Nephron progenitor cell (in vitro differentiated cells): ENCODE data around the gene ZFAND2B.
A peak's percentile ranks its signal among the peaks of the same experiment; 100 is the strongest.

Experiments
- DNase-seq: peaks from one replicate; pipeline ENCODE4 v3.0.0; 2021
- H3K27ac Mint-ChIP-seq: 2 replicates; pipeline ENCODE4 v1.8.0; 2021; ENCODE audit warnings: mild to moderate bottlenecking, moderate library complexity, mixed read lengths
- H3K27me3 Mint-ChIP-seq: 2 replicates; pipeline ENCODE4 v1.8.0; 2021; ENCODE audit warnings: mild to moderate bottlenecking, low read depth, mixed read lengths; ENCODE audit not compliant: poor library complexity
- H3K36me3 Mint-ChIP-seq: 2 replicates; pipeline ENCODE4 v1.8.0; 2021; ENCODE audit warnings: low read depth, mixed read lengths
- H3K4me1 Mint-ChIP-seq: 2 replicates; pipeline ENCODE4 v1.8.0; 2021; ENCODE audit warnings: mixed read lengths
- H3K4me3 Mint-ChIP-seq: 2 replicates; pipeline ENCODE4 v1.8.0; 2021; ENCODE audit warnings: mild to moderate bottlenecking, moderate library complexity, mixed read lengths
- H3K9me3 Mint-ChIP-seq: 2 replicates; pipeline ENCODE4 v1.8.0; 2021; ENCODE audit warnings: mild to moderate bottlenecking, moderate library complexity, mixed read lengths
- CTCF ChIP-seq: fragments of 200-600 bp; sonication (generic); IDR thresholded peaks from 2 replicates; pipeline ENCODE4 v1.5.0; 2021; ENCODE audit warnings: antibody characterized with exemption

Gene ZFAND2B

DNA sequence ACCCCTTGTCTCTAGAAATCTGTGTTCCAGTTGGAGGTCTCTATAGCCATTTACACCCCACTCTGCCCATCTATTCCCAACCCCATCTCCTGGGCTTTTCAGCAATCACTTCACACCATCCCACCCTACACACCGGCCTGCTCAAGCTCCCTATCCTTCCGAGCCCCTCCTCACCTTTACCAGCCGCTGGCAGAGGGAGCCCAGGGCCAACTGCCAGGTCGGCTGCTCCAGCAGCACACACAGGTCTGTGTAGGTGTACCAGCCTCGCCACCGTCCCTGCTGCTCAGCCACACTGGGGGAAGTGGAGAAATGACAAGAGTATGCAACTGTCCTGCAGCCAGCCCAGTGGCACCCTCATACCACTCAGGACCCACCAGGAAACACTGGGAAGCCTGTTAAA, 33.4 kb upstream of the ZFAND2B start:
- Mint-ChIP-seq H3K9me3 (no peaks in the 10 kb centered on the region), H3K36me3 (peaks cover 8% of the 10 kb centered on the region), H3K4me1 (peaks cover 29% of the 10 kb centered on the region), H3K27me3 (peaks cover 19% of the 10 kb centered on the region), H3K27ac (no peak overlapping the region), H3K4me3 (no peak overlapping the region)
- no peak for TF ChIP-seq CTCF
- no peak for DNase-seq

DNA sequence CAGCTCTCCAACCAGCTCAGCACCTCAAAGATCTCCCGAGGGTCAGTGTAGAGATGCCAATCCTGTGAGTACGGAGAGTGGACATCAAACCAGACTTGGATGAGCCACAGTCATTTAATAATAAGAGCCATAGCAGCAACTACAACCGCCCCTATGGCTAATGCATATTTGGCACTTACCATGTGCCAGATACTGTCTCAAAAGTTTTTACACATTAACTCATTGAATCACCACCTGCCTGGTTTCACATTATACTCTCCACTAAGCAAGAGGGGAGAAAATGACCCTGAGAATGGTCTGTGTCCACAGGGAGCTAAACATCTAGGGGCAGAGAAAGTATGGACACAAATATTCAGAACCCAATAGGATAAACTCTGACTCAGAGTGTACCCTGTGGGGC, 32.4 kb upstream of the ZFAND2B start:
- DNase-seq: no peak
- TF ChIP-seq CTCF: no peak
- Mint-ChIP-seq H3K4me3 (peak overlapping the region; percentile 51), H3K9me3 (no peaks in the 10 kb centered on the region), H3K27me3 (peaks cover 11% of the 10 kb centered on the region), H3K4me1 (peaks cover 35% of the 10 kb centered on the region), H3K27ac (no peak overlapping the region), H3K36me3 (peaks cover 8% of the 10 kb centered on the region)

DNA sequence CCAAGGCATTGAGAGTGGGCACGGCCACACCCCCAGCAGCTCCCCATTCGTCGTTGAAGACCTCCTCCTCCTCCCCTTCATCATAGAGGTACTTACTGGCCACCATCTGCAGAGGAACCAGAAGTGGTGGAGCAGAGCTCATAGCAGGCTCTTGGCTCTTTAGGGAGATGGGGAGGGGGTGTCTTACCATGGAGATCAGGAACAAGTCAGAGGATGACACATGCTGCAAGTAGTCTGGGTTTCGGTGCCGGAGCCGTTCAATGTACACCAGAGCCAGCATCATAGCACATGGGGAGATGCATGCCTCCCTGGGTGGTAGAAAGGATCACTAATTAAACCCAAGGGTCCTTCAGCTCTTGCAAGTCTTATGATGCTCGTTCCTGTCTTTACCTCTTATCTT, 31.8 kb upstream of the ZFAND2B start:
- no peak for DNase-seq
- Mint-ChIP-seq H3K36me3 (peaks cover 8% of the 10 kb centered on the region), H3K27me3 (peaks cover 6% of the 10 kb centered on the region), H3K4me3 (peak overlapping the region; percentile 51), H3K4me1 (peaks cover 40% of the 10 kb centered on the region), H3K9me3 (no peaks in the 10 kb centered on the region), H3K27ac (no peak overlapping the region)
- TF ChIP-seq CTCF: no peak

- H3K9me3 Mint-ChIP-seq: no peaks in the 10 kb centered on the region
- peaks cover 10% of the 10 kb centered on the region for H3K36me3 Mint-ChIP-seq
- peaks cover 40% of the 10 kb centered on the region for H3K4me1 Mint-ChIP-seq
- H3K27me3 Mint-ChIP-seq: peaks cover under 1% of the 10 kb centered on the region
- no peak for TF ChIP-seq CTCF
- peak overlapping the region; percentile 96 for H3K4me3 Mint-ChIP-seq
- DNase-seq: no peak
- no peak overlapping the region for H3K27ac Mint-ChIP-seq
Measured at GRCh38 chr2:219175486-219175885, 31.1 kb upstream of the ZFAND2B start.

DNA sequence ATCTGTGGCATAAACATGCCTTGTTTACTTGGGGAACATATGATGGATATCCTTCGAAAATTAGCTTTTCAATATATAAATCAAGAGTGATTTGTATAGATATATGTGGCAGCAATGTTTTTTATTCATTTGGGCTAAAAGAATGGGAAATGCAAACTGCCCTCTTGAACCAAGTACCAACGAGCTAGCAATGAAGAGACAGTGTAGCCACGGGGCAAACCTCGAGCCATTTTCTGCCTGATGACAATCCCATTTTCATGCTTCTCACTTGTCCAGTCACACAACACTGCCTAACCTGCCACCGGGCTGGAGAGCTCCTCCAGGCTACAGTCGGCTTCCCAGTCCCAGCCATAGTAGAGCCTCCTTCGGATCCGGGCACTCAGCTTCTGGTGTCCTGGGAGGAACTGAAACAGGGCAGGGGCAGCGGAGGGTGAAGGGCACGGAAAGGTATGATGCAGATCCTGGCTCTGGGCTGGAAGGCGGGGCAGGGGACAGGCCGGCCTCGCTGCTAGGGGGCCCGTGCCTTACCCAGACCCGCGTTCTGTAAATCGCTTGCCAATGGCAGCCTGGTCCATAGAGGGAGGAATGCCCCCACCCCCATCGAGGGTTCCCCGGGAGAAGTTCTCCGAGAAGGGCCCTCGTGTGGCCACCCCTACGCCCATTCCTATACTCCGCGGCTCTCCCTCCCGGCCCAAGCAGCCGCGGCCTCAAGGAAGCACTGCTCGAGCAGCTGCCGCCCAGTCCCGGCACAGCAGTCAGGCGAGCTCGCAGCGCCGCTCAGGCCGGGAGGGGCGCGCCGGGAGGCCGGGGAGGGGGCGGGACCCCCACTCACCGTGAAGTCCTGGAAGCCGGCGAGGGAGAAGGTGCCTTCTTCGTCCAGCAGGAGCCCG, 30.4 kb upstream of the ZFAND2B start:
- Mint-ChIP-seq H3K36me3 (peaks cover 17% of the 10 kb centered on the region), H3K27ac (no peak overlapping the region), H3K27me3 (no peaks in the 10 kb centered on the region), H3K4me1 (peaks cover 39% of the 10 kb centered on the region), H3K9me3 (no peaks in the 10 kb centered on the region), H3K4me3 (peak overlapping the region; percentile 96)
- no peak for TF ChIP-seq CTCF
- no peak for DNase-seq
